Medulla oblongata (tissue), 1 donor: ENCODE data around the gene EPS15.
"Not testable (repeated sequence)": the region's sequence is repeated elsewhere in the genome, so short reads cannot be mapped to it uniquely, and the experiment has no call there.

Experiments used
- DNase-seq: peaks from one replicate; pipeline ENCODE4 v3.0.0-alpha.2; 2015; ENCODE audit errors: extremely low spot score

The EPS15 gene

GRCh38 chr1:51472359-51472758 lies 46.7 kb downstream of the EPS15 start:
- peak; percentile 70 for DNase-seq

- no peak for DNase-seq
These were observed 49.5 kb downstream of the EPS15 start for GRCh38 chr1:51469518-51469917.

- DNase-seq, result no peak
These were observed 54.2 kb downstream of the EPS15 start for GRCh38 chr1:51464828-51465227.

GRCh38 chr1:51463561-51463960 lies 55.5 kb downstream of the EPS15 start:
- no peak for DNase-seq

- not testable (repeated sequence) for DNase-seq
These were observed 56.8 kb downstream of the EPS15 start for GRCh38 chr1:51462289-51462688.

- DNase-seq, result no peak
These were observed 64.5 kb downstream of the EPS15 start for GRCh38 chr1:51454554-51454953.

GRCh38 chr1:51453010-51453409 lies 66.1 kb downstream of the EPS15 start:
- no peak for DNase-seq

GRCh38 chr1:51448844-51449454 lies 70.1 kb downstream of the EPS15 start:
- not testable (repeated sequence) for DNase-seq

GRCh38 chr1:51445351-51446090 lies 73.5 kb downstream of the EPS15 start:
- peak; percentile 9 for DNase-seq

GRCh38 chr1:51444534-51445192 lies 74.4 kb downstream of the EPS15 start:
- DNase-seq, result no peak

- no peak for DNase-seq
These were observed 75.0 kb downstream of the EPS15 start for GRCh38 chr1:51444096-51444495.

GRCh38 chr1:51443555-51443954 lies 75.5 kb downstream of the EPS15 start:
- no peak for DNase-seq

GRCh38 chr1:51442616-51443015 lies 76.5 kb downstream of the EPS15 start:
- no peak for DNase-seq

- DNase-seq, result no peak
These were observed 76.9 kb downstream of the EPS15 start for GRCh38 chr1:51442198-51442597.

GRCh38 chr1:51439895-51440294 lies 79.2 kb downstream of the EPS15 start:
- DNase-seq, result no peak

GRCh38 chr1:51439053-51439452 lies 80.0 kb downstream of the EPS15 start:
- DNase-seq, result no peak

- DNase-seq, result not testable (repeated sequence)
These were observed 81.7 kb downstream of the EPS15 start for GRCh38 chr1:51437391-51437790.

- DNase-seq, result no peak
These were observed 83.2 kb downstream of the EPS15 start for GRCh38 chr1:51435878-51436277.

GRCh38 chr1:51433972-51434510 lies 85.0 kb downstream of the EPS15 start:
- no peak for DNase-seq

GRCh38 chr1:51433269-51433971 lies 85.6 kb downstream of the EPS15 start:
- no peak for DNase-seq

- no peak for DNase-seq
These were observed 86.9 kb downstream of the EPS15 start for GRCh38 chr1:51432146-51432545.

GRCh38 chr1:51427438-51427837 lies 91.6 kb downstream of the EPS15 start:
- no peak for DNase-seq
